Smooth muscle cell (in vitro differentiated cells): Measurements from ENCODE around the gene TRIM37. TPM values are rescaled to one million over a fixed set of nuclear protein-coding genes. Genes with fewer than 3 reads are reported as not detected.

ENCODE experiments used
- DNase-seq: peaks from one replicate; lab custom pipeline; 2025; ENCODE audit not compliant: unreplicated experiment; lab: John Stamatoyannopoulos, UW
- H2AFZ ChIP-seq: fragments of 200-600 bp; sonication (generic); 2 replicates; pipeline ENCODE4 v1.6.0; 2016; ENCODE audit warnings: antibody characterized with exemption, low read depth, mild to moderate bottlenecking
- H3F3A ChIP-seq: fragments of 200-600 bp; sonication (generic); 2 replicates; pipeline ENCODE4 v1.6.0; 2017; ENCODE audit warnings: antibody characterized with exemption, low read depth
- H3K27ac ChIP-seq: fragments of 200-600 bp; sonication (generic); 2 replicates; pipeline ENCODE4 v1.5.1; 2016; ENCODE audit warnings: low read depth, mild to moderate bottlenecking
- H3K27me3 ChIP-seq: fragments of 200-600 bp; sonication (generic); 2 replicates; pipeline ENCODE4 v1.6.1; 2016; ENCODE audit warnings: low read depth, mild to moderate bottlenecking
- H3K36me3 ChIP-seq: fragments of 200-600 bp; sonication (generic); 2 replicates; pipeline ENCODE4 v1.5.1; 2016; ENCODE audit warnings: low read depth
- H3K4me1 ChIP-seq: fragments of 200-600 bp; sonication (generic); 2 replicates; pipeline ENCODE4 v1.5.1; 2016; ENCODE audit warnings: low read depth
- H3K4me2 ChIP-seq: fragments of 200-600 bp; sonication (generic); 2 replicates; pipeline ENCODE4 v1.6.0; 2016; ENCODE audit warnings: mild to moderate bottlenecking
- H3K4me3 ChIP-seq: fragments of 200-600 bp; sonication (generic); 2 replicates; pipeline ENCODE4 v1.5.1; 2016; ENCODE audit warnings: mild to moderate bottlenecking
- H3K79me2 ChIP-seq: fragments of 200-600 bp; sonication (generic); 2 replicates; pipeline ENCODE4 v1.6.0; 2016; ENCODE audit warnings: low read depth, mild to moderate bottlenecking
- H3K9ac ChIP-seq: fragments of 200-600 bp; sonication (generic); 2 replicates; pipeline ENCODE4 v1.6.0; 2016; ENCODE audit warnings: low read depth
- H3K9me3 ChIP-seq: fragments of 200-600 bp; sonication (generic); replicated peaks from 2 replicates; pipeline ENCODE4 v1.5.1; 2016; ENCODE audit warnings: low read depth
- H4K20me1 ChIP-seq: fragments of 200-600 bp; sonication (generic); 2 replicates; pipeline ENCODE4 v1.6.0; 2016; ENCODE audit warnings: low read depth
- CTCF ChIP-seq: fragments of 200-600 bp; sonication (generic); IDR thresholded peaks from 2 replicates; pipeline ENCODE4 v1.5.1; 2017; ENCODE audit warnings: borderline replicate concordance, mild to moderate bottlenecking, antibody characterized with exemption; ENCODE audit not compliant: insufficient read depth, poor library complexity, severe bottlenecking
- WGBS: methylation state at CpG from one replicate; pipeline ENCODE4 v1.1.7; 2016; ENCODE audit warnings: low lambda C conversion rate; 5-methylcytosine and 5-hydroxymethylcytosine counted together
- polyA plus RNA-seq: library from polyadenylated mRNA; unstranded; fragments of >200 nt; fragmentation: Nextera tagmentation; extraction: Ambion mirVana; gene quantifications from 2 replicates; pipeline ENCODE4 v1.2.1, GENCODE V29; 2016
- total RNA-seq: library from RNA; depleted of rRNA; stranded (reverse); fragments of >200 nt; gene quantifications from 2 replicates; pipeline ENCODE4 v1.2.3, GENCODE V29; 2014

TRIM37 gene
- total and polyA plus RNA-seq, 2 experiments from 2014 or later, result 8.0 to 16.5 TPM

GRCh38 chr17:58989629-58990028 is 117.1 kb downstream of the TRIM37 start:
- Histone ChIP-seq H3K9me3 (no peaks in the 10 kb centered on the region), H3K4me1 (peaks cover 7% of the 10 kb centered on the region), H2AFZ (no peak overlapping the region), H3K36me3 (no peaks in the 10 kb centered on the region), H3K4me2 (no peak overlapping the region), H3K79me2 (no peaks in the 10 kb centered on the region), H4K20me1 (no peaks in the 10 kb centered on the region), H3K9ac (no peak overlapping the region), H3K4me3 (no peak overlapping the region), H3F3A (peaks cover 6% of the 10 kb centered on the region), H3K27me3 (no peaks in the 10 kb centered on the region), H3K27ac (no peak overlapping the region)
- TF ChIP-seq CTCF, result no peak
- WGBS, result 61% methylated on average over 2 of the region's 2 CpGs
- no peak for DNase-seq

- Histone ChIP-seq H3K79me2 (no peaks in the 10 kb centered on the region), H3K27ac (no peak overlapping the region), H3K4me1 (peaks cover 7% of the 10 kb centered on the region), H3K27me3 (no peaks in the 10 kb centered on the region), H3F3A (no peaks in the 10 kb centered on the region), H3K9me3 (no peaks in the 10 kb centered on the region), H3K4me2 (no peak overlapping the region), H2AFZ (no peak overlapping the region), H4K20me1 (no peaks in the 10 kb centered on the region), H3K36me3 (no peaks in the 10 kb centered on the region), H3K4me3 (no peak overlapping the region), H3K9ac (no peak overlapping the region)
- WGBS, result 97% methylated on average over 6 of the region's 6 CpGs
- DNase-seq, result no peak
- no peak for TF ChIP-seq CTCF
Observed at GRCh38 chr17:58985971-58986370, 120.7 kb downstream of the TRIM37 start.

GRCh38 chr17:58985367-58985766 is 121.3 kb downstream of the TRIM37 start:
- no peaks in the 10 kb centered on the region for H4K20me1 ChIP-seq
- WGBS, result 86% methylated on average over 6 of the region's 6 CpGs
- no peak for DNase-seq

More at GRCh38 chr17:58985367-58985766, 121.3 kb downstream of the TRIM37 start:
- Histone ChIP-seq H3K27me3 (no peaks in the 10 kb centered on the region), H3F3A (no peaks in the 10 kb centered on the region), H3K4me2 (no peak overlapping the region), H3K79me2 (no peaks in the 10 kb centered on the region), H3K27ac (no peak overlapping the region), H3K9ac (no peak overlapping the region), H2AFZ (no peak overlapping the region), H3K9me3 (no peaks in the 10 kb centered on the region), H3K36me3 (no peaks in the 10 kb centered on the region), H3K4me3 (no peak overlapping the region), H3K4me1 (peaks cover 7% of the 10 kb centered on the region)
- TF ChIP-seq CTCF, result no peak
